ENCODE results near the gene ARMC10.
"Not testable (repeated sequence)": the region's sequence is repeated elsewhere in the genome, so short reads cannot be mapped to it uniquely, and the experiment has no call there.

Gene ARMC10

DNA sequence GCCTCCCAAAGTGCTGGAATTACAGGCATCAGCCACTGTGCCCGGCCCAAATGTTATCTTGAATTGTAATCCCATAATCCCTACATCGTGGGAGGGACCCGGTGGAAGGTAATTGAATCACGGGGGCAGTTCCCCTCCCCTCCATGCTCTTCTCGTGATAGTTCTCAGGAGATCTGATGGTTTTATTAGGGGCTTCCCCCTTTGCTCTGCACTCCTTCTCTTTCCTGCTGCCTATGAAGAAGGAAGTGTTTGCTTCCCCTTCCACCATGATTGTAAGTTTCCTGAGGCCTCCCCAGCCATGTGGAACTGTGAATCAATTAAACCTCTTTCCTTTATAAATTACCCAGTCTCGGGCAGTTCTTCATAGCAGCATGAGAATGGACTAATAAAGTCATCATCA, 3.3 kb downstream of the ARMC10 start:
- ATAC-seq, DNase-seq: not testable (repeated sequence)

DNA sequence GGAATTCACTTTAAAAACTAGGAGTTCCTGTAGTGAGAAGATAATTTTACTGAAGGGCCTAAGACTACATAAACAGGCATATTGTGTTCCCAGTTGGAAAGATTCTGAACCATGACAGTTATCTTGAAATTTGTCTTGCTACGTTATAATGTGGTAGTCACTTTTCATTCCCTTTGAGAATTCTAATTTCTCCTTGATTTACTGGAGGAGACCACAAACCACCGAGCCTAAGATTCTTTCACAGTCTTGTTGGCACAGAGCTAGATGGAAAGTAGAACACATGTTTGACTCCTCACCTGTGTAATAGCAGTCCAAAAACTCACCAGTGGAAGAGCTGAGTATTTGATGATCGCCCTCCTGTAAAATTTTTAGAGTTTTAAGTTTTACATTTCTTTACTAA, 4.9 kb downstream of the ARMC10 start:
- ATAC-seq (no peak), DNase-seq (no peak)

DNA sequence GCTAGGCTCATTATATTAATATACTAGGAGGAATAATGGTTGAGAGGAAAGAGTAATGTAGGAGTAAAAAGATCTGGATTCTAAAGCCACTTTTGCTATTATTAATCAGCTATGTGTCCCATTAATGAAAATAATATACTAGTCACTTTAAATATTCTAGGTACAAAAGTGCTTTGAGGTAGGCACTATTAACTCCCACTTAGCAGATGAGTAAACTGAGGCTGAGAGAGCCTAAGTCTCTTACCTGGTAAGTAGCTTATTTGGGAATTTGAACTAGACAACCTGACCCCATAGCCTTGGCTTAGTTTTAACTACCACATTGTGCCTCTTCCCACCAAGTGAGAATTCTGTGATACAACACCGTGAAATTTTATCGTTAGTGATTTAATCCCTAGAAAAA, 6.0 kb downstream of the ARMC10 start:
- DNase-seq (no peak), ATAC-seq (no peak)

DNA sequence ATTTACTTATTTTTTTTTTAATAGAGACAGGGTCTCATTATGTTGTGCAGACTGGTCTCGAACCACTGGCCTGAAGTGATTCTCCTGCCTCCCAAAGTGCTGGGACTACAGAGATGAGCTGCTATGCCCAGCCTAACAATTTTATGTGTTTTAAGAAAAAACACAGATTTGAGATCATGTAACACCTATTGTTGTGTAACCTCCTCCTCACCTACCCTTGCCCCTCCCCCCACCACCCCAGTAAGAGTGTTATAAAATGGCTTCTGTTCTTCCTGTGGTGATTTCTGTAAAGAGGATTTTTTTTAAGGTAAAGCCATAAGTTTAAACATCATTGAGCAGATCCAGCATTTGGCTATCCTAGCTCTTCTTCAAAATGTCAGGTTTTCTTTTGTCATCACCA, 7.6 kb downstream of the ARMC10 start:
- DNase-seq (no peak), ATAC-seq (no peak)

DNA sequence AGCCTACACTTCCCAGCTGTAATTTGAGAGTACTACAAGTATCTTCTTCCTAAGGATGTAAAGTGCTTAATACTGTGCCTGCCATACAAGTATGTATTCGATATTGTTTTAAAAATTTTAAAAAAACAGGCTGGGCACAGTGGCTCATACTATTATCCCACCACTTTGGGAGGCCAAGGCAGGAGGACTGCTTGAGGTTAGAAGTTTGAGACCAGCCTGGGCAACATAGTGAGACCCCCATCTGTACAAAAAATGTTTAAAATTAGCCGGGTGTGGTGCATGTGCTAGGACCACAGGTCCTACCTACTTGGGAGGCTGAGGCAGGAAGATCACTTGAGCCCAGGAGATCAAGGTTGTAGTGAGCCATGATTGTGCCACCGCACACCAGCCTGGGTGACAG, 8.3 kb downstream of the ARMC10 start:
- no peak for DNase-seq
- no peak for ATAC-seq

DNA sequence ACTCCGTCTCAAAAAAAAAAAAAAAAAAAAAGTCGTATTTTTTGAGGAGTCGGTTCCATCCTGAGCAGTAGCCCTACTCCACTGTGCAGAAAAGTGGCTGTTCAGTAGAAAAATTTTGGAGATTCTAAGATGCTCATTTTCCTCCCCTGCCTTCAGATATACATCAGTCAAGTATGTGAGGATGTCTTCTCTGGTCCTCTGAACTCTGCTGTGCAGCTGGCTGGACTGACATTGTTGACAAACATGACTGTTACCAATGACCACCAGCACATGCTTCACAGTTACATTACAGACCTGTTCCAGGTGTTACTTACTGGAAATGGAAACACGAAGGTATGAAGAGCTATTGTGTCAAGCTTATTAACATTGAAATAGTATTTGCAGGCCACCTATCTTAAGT, 17.4 kb downstream of the ARMC10 start:
- ATAC-seq, DNase-seq: not testable (repeated sequence)

DNA sequence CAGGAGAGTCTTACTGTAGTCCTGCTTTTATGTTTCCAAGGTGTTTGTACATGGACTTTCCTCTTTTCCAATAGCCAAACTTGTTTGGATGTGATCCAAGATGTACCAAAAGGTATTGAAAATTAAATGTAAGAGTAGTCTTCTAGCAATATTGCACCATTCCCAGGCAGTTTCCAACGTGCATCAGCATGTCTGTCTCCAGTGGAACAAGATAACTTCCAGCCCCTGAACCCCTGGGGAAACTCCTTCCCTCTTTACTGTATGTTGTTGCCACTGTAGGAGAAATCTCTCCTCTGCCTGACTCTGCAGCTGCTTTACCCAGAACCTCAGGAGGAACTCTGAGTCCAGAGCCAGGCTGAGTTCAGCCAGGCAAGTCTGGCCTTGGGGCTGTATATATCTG, 18.5 kb downstream of the ARMC10 start:
- DNase-seq (no peak), ATAC-seq (no peak)

DNA sequence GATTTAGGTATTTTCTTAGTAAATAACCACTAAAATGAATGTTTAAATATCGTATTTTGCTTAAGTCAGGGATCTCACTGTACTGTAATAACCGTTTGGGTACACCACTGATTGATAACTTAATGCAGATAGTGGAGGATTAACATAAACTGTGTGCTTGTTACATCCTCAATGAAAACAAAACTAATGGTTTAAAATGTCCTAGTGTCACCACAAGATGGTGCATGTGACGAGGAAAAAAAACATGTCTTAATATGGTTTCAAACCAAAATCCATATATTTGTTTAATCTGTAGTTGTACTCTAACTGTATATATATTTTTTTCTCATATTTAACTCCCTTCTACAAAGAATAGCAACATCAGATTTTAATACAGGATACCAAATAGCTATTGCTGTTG, 19.2 kb downstream of the ARMC10 start:
- no peak for ATAC-seq
- DNase-seq = no peak

DNA sequence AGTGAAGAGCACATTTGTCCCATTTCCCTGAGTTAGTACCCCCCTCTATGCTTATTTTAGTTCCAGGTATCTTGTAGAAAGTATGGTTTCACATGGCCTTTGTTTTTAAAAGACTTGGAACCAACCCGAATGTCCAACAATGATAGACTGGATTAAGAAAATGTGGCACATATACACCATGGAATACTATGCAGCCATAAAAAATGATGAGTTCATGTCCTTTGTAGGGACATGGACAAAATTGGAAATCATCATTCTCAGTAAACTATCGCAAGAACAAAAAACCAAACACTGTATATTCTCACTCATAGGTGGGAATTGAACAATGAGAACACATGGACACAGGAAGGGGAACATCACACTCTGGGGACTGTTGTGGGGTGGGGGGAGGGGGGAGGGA, 20.6 kb downstream of the ARMC10 start:
- DNase-seq, ATAC-seq: not testable (repeated sequence)

DNA sequence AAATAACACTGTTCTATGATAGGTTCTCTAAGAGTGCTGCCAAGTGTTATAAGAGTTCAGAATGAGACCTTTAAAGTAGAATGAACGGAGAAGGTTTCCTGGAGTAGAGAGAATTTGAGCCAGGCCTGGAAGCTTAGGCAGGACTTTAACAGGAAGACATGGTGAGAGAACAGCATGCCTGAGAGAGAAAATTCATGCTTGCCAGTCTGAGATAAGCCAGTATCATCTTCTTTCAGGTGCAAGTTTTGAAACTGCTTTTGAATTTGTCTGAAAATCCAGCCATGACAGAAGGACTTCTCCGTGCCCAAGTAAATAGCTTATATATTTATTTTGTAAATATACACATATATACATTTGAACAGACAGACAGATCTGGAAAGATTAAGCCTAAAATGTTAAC, 22.1 kb downstream of the ARMC10 start:
- ATAC-seq (no peak), DNase-seq (no peak)

DNA sequence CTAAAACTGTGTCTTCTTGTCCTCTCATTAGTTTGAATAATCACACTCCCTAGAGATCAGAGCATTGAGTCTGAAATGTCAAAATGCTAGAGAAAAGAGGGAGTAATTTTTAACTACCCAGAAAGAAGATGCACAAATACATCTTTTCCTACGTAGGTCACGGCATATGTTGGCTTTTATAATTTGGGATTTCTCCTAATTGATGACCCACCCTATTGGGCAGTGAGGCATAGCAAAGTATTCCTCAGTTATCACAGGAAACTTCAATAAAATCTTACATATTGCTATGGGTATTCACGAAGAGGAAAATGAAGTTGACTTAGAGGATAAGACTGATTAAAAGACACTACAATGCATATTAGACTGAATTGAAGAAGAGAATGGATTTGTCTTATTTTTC, 25.4 kb downstream of the ARMC10 start:
- DNase-seq = no peak
- no peak for ATAC-seq

DNA sequence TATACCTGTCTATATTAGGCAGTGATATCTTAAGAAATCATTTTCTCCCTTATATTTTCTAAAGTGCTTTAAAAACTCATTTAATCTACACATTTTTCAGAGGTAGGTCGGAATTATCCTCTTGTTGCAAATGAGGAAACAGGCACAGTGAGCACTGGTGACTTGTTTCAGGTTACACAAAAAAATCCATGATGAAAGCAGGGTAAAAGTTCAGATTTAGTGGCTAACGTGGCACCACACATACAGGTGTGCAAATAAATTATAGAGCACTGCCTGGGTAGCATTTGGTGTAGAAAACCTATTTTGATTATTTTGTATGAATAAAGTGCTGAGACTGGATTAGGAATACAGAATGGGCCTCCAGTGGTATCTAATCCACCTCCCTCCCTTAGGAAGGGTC, 26.6 kb downstream of the ARMC10 start:
- ATAC-seq (no peak), DNase-seq (no peak)

DNA sequence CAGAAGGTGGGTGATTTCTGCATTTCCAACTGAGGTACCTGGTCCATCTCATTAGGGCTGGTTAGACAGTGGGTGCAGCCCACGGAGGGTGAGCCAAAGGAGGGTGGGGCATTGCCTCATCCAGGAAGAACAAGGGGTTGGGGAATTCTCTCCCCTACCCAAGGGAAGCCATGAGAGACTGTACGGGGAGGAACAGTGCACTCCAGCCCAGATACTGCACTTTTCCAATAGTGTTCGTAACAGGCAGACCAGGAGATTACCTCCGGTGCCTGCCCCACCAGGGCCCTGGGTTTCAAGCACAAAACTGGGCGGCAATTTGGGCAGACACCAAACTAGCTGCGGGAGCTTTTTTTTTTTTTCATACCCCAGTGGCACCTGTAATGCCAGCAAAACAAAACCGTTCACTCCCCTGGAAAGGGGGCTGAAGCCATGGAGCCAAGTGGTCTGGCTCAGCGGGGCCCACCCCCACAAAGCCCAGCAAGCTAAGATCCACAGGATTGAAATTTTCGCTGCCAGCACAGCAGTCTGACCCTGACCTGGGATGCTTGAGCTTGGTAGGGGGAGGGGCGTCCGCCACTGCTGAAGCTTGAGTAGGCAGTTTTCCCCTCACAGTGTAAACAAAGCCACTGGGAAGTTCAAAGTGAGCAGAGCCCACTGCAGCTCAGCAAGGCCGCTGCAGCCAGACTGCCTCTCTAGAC, 31.2 kb downstream of the ARMC10 start:
- no peak for ATAC-seq
- DNase-seq = no peak

DNA sequence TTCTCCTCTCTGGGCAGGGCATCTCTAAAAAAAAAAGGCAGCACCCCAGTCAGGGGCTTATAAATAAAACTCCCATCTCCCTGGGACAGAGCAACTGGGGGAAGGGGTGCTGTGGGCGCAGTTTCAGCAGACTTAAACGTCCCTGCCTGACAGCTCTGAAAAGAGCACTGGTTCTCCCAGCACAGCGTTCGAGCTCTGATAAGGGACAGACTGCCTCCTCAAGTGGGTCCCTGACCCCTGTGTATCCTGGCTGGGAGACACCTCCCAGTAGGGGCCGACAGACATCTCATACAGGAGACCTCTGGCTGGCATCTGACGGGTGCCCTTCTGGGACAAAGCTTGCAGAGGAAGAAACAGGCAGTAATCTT, 31.7 kb downstream of the ARMC10 start:
- ATAC-seq, DNase-seq: not testable (repeated sequence)

DNA sequence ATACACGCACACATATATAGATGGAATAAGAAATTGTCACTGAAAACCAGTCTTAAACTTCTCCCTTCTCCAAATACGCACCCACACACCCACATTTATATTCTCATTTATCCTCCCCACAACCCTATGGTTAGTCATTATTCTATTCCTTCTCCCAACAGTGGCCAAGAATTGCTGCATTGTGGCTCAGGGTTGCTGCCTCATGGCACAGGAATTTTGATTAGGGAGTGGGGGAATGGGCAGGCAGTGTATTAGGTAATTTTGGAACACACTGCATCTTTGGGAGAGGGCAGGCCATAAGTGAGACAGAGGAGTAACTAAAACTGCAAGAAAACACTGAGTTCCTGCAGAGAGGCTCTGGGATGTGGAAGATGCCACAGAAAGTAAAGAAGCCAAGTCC, 38.2 kb downstream of the ARMC10 start:
- DNase-seq = no peak
- ATAC-seq = no peak

DNA sequence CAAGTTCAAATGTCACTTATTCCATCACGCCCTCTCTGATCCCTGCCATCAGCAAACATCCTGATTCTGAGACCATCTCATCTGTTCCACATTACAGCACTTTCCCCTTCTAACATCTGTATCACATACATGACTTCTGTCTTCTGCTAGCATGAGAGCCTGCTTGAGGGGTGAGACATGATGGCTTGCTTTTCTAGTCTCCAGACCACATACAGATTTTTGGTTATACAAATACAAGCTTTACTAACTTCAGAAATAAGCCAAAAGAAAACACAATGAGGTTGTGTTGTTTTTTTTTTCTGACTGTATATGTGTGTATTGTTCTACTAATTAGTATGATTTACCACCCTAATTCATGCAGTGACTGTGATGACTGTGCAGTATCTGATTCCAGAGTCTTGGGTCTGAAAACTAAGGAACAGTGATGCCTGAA, 39.7 kb downstream of the ARMC10 start:
- DNase-seq (no peak), ATAC-seq (no peak)

DNA sequence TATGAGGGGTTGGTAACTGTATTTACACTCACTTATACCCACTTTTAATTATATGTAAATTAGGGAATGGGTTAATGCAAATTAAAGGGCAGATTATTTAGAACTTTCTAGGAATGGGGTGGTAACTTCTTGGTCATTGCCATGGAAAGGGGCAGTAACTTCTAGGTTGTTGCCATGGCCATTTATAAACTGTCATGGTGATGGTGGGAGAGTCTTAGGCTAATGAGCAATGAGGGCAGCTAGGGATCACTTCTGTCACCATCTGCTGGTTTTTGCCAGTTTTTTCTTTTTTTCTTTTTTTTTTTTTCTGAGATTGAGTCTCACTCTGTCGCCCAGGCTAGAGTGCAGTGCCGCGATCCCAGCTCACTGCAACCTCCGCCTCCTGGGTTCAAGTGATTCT, 40.8 kb downstream of the ARMC10 start:
- DNase-seq (no peak), ATAC-seq (no peak)

DNA sequence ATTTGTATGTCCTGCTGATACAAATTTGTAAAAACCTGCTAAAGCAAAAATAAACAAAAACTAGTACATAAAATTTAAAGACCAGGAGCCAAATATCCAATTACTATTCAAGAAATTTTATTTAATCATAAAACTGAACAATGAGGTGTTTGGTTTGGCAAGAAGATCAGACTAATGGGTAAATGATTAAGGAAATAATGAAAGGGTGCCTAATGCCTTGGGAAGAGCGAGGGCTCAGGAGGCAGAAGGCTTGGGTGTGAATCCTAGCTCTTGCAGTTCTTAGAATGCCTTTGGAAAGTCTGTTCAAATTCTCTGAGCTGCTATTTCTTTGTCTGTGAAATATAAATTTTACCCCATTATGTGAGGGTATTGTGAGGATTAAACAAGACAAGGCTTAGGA, 41.6 kb downstream of the ARMC10 start:
- no peak for DNase-seq
- no peak for ATAC-seq

DNA sequence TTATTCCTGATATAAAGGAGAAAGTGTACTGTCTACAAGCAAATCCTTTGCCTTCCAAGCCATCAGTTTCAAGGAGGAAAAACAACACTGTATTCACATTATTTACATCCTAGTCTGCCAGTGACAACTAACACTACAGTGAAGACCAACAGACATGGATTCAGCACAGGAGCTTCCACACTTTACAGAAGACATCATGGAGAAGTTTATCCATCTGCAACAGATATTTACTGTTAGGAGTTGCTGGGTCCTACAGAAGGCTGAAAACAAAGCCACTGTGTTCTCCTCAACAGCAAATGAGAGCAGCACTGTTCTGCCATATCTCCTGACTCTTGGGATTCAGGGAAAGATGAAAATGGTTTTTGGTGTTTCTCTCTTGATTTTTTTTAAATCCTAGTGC, 42.1 kb downstream of the ARMC10 start:
- DNase-seq (no peak), ATAC-seq (no peak)

DNA sequence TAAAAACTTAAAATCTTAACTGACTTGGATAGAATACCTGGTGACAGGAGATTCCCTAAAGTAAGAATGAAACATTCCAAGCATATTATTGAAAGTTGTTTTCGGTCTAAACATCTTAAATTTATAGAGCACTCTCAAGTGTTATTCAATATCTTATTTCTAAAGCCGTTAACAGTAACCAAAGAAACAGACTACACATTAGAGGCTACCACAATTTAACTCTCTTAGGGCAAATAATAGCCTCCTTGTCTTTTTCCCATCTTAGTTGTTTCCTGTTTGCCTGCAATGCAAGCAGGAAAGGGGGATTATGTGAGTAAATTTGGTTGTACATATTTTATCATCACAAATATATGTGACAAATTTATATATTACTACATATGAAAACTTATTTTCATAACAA, 42.5 kb downstream of the ARMC10 start:
- ATAC-seq (no peak), DNase-seq (no peak)

DNA sequence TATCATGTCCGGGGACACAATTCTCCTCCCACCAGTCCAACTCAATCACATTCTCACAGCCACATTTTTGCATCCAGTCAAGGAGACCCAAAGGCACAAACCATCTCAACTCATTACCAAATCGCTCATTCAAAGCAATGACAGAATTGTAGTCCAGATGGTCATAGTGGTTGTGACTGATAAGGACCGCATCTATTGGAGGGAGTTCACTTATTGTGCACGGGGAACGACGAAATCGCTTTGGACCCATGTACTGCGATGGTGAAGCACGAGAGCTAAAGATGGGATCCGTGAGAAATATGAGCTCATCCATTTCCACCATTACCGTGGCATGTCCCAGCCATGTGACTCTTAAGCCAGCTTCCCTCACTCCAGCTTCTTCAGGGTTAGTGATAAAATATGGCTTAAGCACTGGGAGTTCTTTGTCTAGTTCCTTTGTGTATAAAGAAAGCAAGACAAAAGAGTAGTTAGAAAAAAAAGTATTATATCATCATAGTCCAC, 44.9 kb downstream of the ARMC10 start:
- ATAC-seq (no peak), DNase-seq (no peak)

DNA sequence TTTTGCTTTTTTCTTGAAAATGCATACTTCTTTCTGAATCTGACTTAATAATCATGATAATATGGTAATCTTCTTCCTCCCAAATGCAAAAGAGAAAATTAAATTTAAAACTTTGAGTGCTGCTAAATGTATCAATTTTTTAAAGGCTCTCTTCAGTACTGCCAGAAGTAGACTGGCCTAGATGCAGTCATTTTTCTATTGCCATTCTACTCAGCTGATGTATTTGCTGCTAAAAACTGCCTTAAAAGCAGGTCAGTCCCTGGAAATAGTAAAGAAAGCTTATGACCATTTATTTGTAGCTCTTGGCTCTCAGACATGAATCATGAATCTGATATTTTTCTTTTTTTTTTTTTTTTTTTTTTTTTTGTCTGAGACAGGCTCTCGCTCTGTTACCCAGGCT, 45.4 kb downstream of the ARMC10 start:
- ATAC-seq (no peak), DNase-seq (no peak)

DNA sequence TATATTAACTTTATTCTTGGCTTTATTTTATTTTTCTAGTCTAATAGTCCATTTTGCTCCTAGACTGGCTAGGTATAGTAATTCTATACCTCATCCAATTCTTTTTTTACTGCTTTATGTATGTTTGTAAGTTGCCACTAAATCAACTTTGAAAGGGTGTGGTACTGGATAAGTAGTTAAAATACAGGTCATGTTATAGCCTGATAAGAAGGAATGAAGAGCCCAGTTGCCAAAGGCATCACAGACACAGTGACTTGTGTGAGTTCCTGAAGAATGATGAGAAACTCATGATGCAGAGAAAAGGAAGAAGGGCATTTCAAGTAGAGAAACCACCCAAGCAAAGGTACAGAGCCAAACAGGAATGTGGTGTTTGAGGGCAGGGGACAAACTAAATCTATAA, 46.7 kb downstream of the ARMC10 start:
- no peak for DNase-seq
- no peak for ATAC-seq

DNA sequence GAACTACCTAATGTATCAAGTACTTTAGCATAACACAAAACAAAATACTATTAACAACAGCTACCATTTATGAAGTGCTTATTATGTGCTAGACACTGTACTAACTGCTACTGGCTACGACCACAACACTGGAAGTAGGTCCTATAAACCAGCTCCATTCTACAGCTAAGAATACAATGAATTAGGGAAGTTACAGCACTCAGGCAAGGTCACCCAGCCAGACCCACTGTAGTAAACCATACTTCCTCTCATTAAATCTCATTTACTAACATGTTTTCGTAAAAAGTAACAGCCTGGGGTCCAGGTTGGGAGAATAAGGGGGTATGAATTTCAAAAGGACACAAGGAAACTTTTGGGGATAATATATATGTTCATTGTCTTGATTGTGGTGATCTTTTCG, 48.6 kb downstream of the ARMC10 start:
- ATAC-seq (no peak), DNase-seq (no peak)

All from stimulated activated naive CD8-positive, alpha-beta T cell treated with anti-CD3 and anti-CD28 coated beads, Interleukin-15, Interleukin-2, amounts not matched to agents 100 U/mL and 50 U/mL, for 24 hours (primary cell).